Left lung (tissue), 10 donors: ENCODE results near the gene HORMAD2. TPM values are rescaled to one million over a fixed set of nuclear protein-coding genes. Genes with fewer than 3 reads are reported as not detected.

Experiments
- ATAC-seq: fragments of 200-7000 bp; cut with Tn5 transposase; one replicate; pipeline ENCODE4 v1.9.1; 2020; ENCODE audit warnings: moderate library complexity
- DNase-seq, 4 donors: peaks; one replicate each; pipeline ENCODE4 v3.0.0-alpha.2; 2013 to 2020
- H3K27ac ChIP-seq, 2 donors: fragments of 200-600 bp; sonication (generic) in 1 of 2; one replicate each; pipeline versions ENCODE4 v1.5.0 to v1.8.0; 2020 to 2021
- H3K27me3 ChIP-seq, 2 donors: fragments of 200-600 bp; sonication (generic) in 1 of 2; one replicate each; pipeline versions ENCODE4 v1.5.0 to v1.8.0; 2020 to 2021
- H3K36me3 ChIP-seq, 2 donors: fragments of 200-600 bp; sonication (generic) in 1 of 2; one replicate each; pipeline versions ENCODE4 v1.5.0 to v1.8.0; 2020 to 2021
- H3K4me1 ChIP-seq, 2 donors: fragments of 200-600 bp; one replicate each; pipeline ENCODE4 v1.8.0; 2021
- H3K4me3 ChIP-seq, 2 donors: fragments of 200-600 bp; sonication (generic) in 1 of 2; one replicate each; pipeline versions ENCODE4 v1.5.0 to v1.8.0; 2020 to 2021; ENCODE audit warnings: mild to moderate bottlenecking in 1 of 2
- H3K9me3 ChIP-seq, 2 donors: fragments of 200-600 bp; sonication (generic) in 1 of 2; one replicate each; pipeline versions ENCODE4 v1.5.0 to v1.8.0; 2020 to 2021
- intact Hi-C, 2 donors: fragments of 100-400 bp; cut with DNase I; formaldehyde crosslinking; loops; one replicate each; pipeline versions ENCODE4 v1.11.2 to v1.14.2; 2022
- polyA plus RNA-seq, 6 donors: library from polyadenylated mRNA; unstranded; fragments of 120-200 nt; gene quantifications; one replicate each; pipeline ENCODE4 v1.2.1, GENCODE V29; 2013; ENCODE audit not compliant: insufficient read length in 6 of 6
- total RNA-seq, 2 donors: library from RNA; stranded (reverse); fragmentation: NEBNext Ultra II Directional; extraction: Animal tissue kit (Norgen Biotek cat#: 25700); gene quantifications; one replicate each; pipeline ENCODE4 v1.2.1, GENCODE V29; 2021
- TF ChIP-seq, protein P1 (sequence below), 2 donors: fragments of 200-600 bp; sonication (generic) in 1 of 2; IDR thresholded peaks; one replicate each; pipeline versions ENCODE4 v1.5.0 to v1.8.0; 2021; ENCODE audit warnings: antibody characterized with exemption in 2 of 2
- donor health status: DM: no; HTN: yes; CAD: no.
- donor health status: DM: no; HTN: no; CAD: no.

The HORMAD2 gene
- total and polyA plus RNA-seq, 8 donors: 0.13 to 0.74 (median 0.20) TPM; not detected in 2

- ATAC-seq (no peak), DNase-seq (no peak)
- Histone ChIP-seq H3K4me3 (no peak overlapping the region), H3K9me3 (no peaks in the 10 kb centered on the region), H3K27ac (no peak overlapping the region), H3K27me3 (peaks cover 0 to 13% of the 10 kb centered on the region in 2 donors), H3K36me3 (no peaks in the 10 kb centered on the region), H3K4me1 (peaks cover 13 to 45% of the 10 kb centered on the region in 2 donors)
- TF ChIP-seq, protein P1, sequence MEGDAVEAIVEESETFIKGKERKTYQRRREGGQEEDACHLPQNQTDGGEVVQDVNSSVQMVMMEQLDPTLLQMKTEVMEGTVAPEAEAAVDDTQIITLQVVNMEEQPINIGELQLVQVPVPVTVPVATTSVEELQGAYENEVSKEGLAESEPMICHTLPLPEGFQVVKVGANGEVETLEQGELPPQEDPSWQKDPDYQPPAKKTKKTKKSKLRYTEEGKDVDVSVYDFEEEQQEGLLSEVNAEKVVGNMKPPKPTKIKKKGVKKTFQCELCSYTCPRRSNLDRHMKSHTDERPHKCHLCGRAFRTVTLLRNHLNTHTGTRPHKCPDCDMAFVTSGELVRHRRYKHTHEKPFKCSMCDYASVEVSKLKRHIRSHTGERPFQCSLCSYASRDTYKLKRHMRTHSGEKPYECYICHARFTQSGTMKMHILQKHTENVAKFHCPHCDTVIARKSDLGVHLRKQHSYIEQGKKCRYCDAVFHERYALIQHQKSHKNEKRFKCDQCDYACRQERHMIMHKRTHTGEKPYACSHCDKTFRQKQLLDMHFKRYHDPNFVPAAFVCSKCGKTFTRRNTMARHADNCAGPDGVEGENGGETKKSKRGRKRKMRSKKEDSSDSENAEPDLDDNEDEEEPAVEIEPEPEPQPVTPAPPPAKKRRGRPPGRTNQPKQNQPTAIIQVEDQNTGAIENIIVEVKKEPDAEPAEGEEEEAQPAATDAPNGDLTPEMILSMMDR (IDR thresholded peaks at IDR 0.05): no peak
- intact Hi-C loops: no loop called here
Observed at GRCh38 chr22:30216710-30217109, 136.4 kb downstream of the HORMAD2 start.

GRCh38 chr22:30217698-30218560, 137.7 kb downstream of the HORMAD2 start:
- TF ChIP-seq, protein P1 (IDR thresholded peaks at IDR 0.05): no peak
- H3K9me3 ChIP-seq: no peaks in the 10 kb centered on the region
- H3K27ac ChIP-seq: no peak overlapping the region
- no peaks in the 10 kb centered on the region for H3K36me3 ChIP-seq
- H3K4me3 ChIP-seq: no peak overlapping the region
- H3K27me3 ChIP-seq: peaks cover 0 to 24% of the 10 kb centered on the region in 2 donors
- no peak for ATAC-seq
- intact Hi-C loops: no loop called here
- no peak for DNase-seq
- H3K4me1 ChIP-seq: peaks cover 4 to 33% of the 10 kb centered on the region in 2 donors

DNA sequence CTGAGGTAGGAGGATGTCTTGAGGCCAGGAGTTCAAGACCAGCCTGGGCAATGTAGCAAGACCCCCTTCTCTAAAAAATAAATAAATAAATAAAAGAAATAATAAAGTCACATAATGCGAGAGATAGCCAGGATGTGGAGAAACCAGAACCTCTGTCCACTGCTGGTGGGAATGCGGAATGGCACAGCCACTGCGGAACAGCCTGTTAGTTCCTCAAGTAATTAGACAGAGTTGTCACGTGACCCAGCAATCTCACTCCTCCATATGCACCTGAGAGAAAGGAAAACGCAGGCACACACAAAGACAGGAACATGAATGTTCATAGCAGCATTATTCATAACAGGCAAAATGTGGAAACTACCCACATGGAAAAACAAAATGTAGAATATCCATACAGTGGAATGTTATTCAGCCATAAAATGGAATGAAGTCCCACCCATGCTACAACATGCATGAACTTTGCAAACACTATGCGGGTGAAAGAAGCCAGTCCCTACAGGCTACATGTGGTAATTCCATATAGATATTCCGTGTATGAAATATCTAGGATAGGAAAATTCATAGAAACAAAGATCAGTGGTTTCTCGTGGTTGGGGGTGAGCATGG, 138.9 kb downstream of the HORMAD2 start:
- Histone ChIP-seq H3K9me3 (no peaks in the 10 kb centered on the region), H3K4me3 (no peak overlapping the region), H3K4me1 (peaks cover 0 to 21% of the 10 kb centered on the region in 2 donors), H3K27me3 (peaks cover 0 to 36% of the 10 kb centered on the region in 2 donors), H3K27ac (no peak overlapping the region), H3K36me3 (no peaks in the 10 kb centered on the region)
- ATAC-seq (no peak), DNase-seq (no peak)
- intact Hi-C loops: no loop called here
- TF ChIP-seq, protein P1 (IDR thresholded peaks at IDR 0.05): no peak

GRCh38 chr22:30219668-30220278, 139.5 kb downstream of the HORMAD2 start:
- H3K27ac ChIP-seq: no peak overlapping the region
- peaks cover 0 to 21% of the 10 kb centered on the region in 2 donors for H3K4me1 ChIP-seq
- no peak overlapping the region for H3K4me3 ChIP-seq
- intact Hi-C loops: no loop called here
- no peaks in the 10 kb centered on the region for H3K9me3 ChIP-seq
- DNase-seq: no peak
- ATAC-seq: no peak
- TF ChIP-seq, protein P1 (IDR thresholded peaks at IDR 0.05): no peak
- peaks cover 0 to 36% of the 10 kb centered on the region in 2 donors for H3K27me3 ChIP-seq
- no peaks in the 10 kb centered on the region for H3K36me3 ChIP-seq
